ENCODE data around the gene FAM168B. TPM values are rescaled to one million over a fixed set of nuclear protein-coding genes. Genes with fewer than 3 reads are reported as not detected.

FAM168B gene
- total and polyA plus RNA-seq, 10 of the 15 experiments (the other 5 are each of a cell fraction or from before 2014, with no cell fraction given), result 3.5 to 77.3 (median 45.9) TPM

GRCh38 chr2:131011486-131011885, 81.8 kb downstream of the FAM168B start:
- Histone ChIP-seq H3K4me1 (ENCODE audit: control insufficient read depth, insufficient read depth, low read length) (no peaks in the 10 kb centered on the region), H3K36me3 (ENCODE audit: control insufficient read depth in 2 of 2, insufficient read depth in 2 of 2, low read length in 1 of 2) (no peaks in the 10 kb centered on the region), H3K9me3 (replicated peaks; ENCODE audit: control insufficient read depth, insufficient read depth, low read length) (no peaks in the 10 kb centered on the region), H3K9ac (ENCODE audit: control insufficient read depth, insufficient read depth, low read length) (no peak overlapping the region), H2AFZ (ENCODE audit: control insufficient read depth, low read depth, low read length) (no peak overlapping the region), H3K4me2 (ENCODE audit: control insufficient read depth, insufficient read depth) (no peak overlapping the region), H3K27me3 (replicated peaks in 1 of 2; ENCODE audit: control insufficient read depth in 2 of 2, insufficient read depth in 2 of 2, low read length in 1 of 2) (peaks cover 0 to 2% of the 10 kb centered on the region in 2 experiments; a peak in 1 of 4 replicates), H4K20me1 (ENCODE audit: control insufficient read depth, insufficient read depth) (no peaks in the 10 kb centered on the region), H3K4me3 (no peak overlapping the region), H3K79me2 (ENCODE audit: control insufficient read depth, insufficient read depth, low read length) (no peaks in the 10 kb centered on the region), H3K27ac (ENCODE audit: control insufficient read depth, insufficient read depth) (no peak overlapping the region)
- no peak for FAIRE-seq
- POLR2A ChIA-PET, result no interaction called here
- CTCF ChIA-PET, result no interaction called here
- intact Hi-C loops (cut with micrococcal nuclease; ENCODE audit: unreplicated experiment) (no loop called here), in situ Hi-C loops (cut with MboI) (no loop called here)
- RAD21 ChIA-PET (ENCODE audit: unreplicated experiment), result no interaction called here
- BruUV-seq (replicated peaks), result no TSS peak
- SMC1A ChIA-PET (ENCODE audit: uncharacterized antibody, unreplicated experiment), result interaction anchor here (0.9 kb wide), 1 partner anchor 9 kb away, joined by 4 read pairs; no protein-coding TSS in a partner anchor
- no peak for ATAC-seq
- no peak for DNase-seq (ENCODE audit: low read depth, low spot score)
- 36% methylated on average over 7 of the region's 7 CpGs for WGBS (ENCODE audit: insufficient coverage, insufficient replicate concordance, low lambda C conversion rate, missing lambda C conversion rate)
- TF ChIP-seq HCFC1 (IDR thresholded peaks at IDR 0.05; ENCODE audit: low read length) (no peak), IRF4 (IDR thresholded peaks at IDR 0.05; ENCODE audit: low read depth, low read length) (no peak), RCOR1 (conservative IDR thresholded peaks at IDR 0.05; ENCODE audit: low read depth, low read length) (no peak), MEF2A (IDR thresholded peaks at IDR 0.05; ENCODE audit: insufficient read depth, low read depth, low read length) (no peak), CHD2 (IDR thresholded peaks at IDR 0.05; ENCODE audit: borderline replicate concordance, low read depth, low read length) (no peak), CEBPZ (IDR thresholded peaks at IDR 0.05; ENCODE audit: low read depth, low read length) (no peak), ATF7 (IDR thresholded peaks at IDR 0.05; ENCODE audit: low read depth) (no peak), SMAD1 (IDR thresholded peaks at IDR 0.05; ENCODE audit: low read depth, partially characterized antibody) (no peak), TCF3 (IDR thresholded peaks at IDR 0.05; ENCODE audit: borderline replicate concordance, insufficient read depth, low read depth, low read length) (no peak), CREB1 (IDR thresholded peaks at IDR 0.05; ENCODE audit: low read depth) (no peak), BACH1 (IDR thresholded peaks at IDR 0.05; ENCODE audit: borderline replicate concordance) (no peak), NRF1 (conservative IDR thresholded peaks at IDR 0.05; ENCODE audit: low read depth, low read length) (no peak), JUNB (IDR thresholded peaks at IDR 0.05) (no peak), RFX5 (IDR thresholded peaks at IDR 0.05; ENCODE audit: low read depth, low read length) (no peak)
- TF ChIP-seq, protein P1, sequence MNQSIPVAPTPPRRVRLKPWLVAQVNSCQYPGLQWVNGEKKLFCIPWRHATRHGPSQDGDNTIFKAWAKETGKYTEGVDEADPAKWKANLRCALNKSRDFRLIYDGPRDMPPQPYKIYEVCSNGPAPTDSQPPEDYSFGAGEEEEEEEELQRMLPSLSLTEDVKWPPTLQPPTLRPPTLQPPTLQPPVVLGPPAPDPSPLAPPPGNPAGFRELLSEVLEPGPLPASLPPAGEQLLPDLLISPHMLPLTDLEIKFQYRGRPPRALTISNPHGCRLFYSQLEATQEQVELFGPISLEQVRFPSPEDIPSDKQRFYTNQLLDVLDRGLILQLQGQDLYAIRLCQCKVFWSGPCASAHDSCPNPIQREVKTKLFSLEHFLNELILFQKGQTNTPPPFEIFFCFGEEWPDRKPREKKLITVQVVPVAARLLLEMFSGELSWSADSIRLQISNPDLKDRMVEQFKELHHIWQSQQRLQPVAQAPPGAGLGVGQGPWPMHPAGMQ (IDR thresholded peaks at IDR 0.05; ENCODE audit: borderline replicate concordance), result no peak
- TF ChIP-seq, protein P2, sequence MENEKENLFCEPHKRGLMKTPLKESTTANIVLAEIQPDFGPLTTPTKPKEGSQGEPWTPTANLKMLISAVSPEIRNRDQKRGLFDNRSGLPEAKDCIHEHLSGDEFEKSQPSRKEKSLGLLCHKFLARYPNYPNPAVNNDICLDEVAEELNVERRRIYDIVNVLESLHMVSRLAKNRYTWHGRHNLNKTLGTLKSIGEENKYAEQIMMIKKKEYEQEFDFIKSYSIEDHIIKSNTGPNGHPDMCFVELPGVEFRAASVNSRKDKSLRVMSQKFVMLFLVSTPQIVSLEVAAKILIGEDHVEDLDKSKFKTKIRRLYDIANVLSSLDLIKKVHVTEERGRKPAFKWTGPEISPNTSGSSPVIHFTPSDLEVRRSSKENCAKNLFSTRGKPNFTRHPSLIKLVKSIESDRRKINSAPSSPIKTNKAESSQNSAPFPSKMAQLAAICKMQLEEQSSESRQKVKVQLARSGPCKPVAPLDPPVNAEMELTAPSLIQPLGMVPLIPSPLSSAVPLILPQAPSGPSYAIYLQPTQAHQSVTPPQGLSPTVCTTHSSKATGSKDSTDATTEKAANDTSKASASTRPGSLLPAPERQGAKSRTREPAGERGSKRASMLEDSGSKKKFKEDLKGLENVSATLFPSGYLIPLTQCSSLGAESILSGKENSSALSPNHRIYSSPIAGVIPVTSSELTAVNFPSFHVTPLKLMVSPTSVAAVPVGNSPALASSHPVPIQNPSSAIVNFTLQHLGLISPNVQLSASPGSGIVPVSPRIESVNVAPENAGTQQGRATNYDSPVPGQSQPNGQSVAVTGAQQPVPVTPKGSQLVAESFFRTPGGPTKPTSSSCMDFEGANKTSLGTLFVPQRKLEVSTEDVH (IDR thresholded peaks at IDR 0.05; ENCODE audit: low read depth, partially characterized antibody), result no peak
